Measurements from ENCODE around the gene TBC1D10A.
A peak's percentile ranks its signal among the peaks of the same experiment; 100 is the strongest.

The TBC1D10A gene

DNA sequence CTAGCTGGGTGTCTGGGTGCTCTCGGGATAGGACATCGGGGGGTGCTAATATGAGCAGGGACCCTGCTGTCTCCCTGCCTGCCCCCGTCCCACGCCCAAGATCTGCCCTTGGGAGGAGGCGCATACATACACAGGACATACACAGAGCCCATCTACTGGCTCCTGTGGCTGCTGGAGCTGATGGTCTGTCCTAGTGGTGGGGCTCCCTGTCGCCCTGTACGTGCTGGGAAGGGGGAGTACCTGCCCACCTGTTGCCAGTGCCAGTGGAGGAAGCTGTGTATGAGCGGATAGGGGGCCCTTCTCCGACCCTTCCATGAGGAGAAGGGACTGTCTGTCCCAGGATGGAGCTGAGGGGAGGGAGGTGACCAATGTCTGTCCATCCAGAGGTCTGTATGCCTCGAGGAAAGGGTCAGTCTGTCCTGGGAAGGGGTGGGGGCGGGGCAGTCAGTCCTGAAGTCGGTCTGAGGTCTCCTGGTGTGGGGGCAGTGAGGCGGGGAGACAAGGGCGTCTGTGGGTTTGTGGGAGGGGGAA is 952 bp downstream of the TBC1D10A start:
- TF ChIP-seq CTCF (IDR thresholded peaks at IDR 0.05; ENCODE audit: low read depth, low read length): no peak
- peak overlapping the region; percentile 82 for H3K4me3 ChIP-seq (ENCODE audit: low read depth, low read length)

DNA sequence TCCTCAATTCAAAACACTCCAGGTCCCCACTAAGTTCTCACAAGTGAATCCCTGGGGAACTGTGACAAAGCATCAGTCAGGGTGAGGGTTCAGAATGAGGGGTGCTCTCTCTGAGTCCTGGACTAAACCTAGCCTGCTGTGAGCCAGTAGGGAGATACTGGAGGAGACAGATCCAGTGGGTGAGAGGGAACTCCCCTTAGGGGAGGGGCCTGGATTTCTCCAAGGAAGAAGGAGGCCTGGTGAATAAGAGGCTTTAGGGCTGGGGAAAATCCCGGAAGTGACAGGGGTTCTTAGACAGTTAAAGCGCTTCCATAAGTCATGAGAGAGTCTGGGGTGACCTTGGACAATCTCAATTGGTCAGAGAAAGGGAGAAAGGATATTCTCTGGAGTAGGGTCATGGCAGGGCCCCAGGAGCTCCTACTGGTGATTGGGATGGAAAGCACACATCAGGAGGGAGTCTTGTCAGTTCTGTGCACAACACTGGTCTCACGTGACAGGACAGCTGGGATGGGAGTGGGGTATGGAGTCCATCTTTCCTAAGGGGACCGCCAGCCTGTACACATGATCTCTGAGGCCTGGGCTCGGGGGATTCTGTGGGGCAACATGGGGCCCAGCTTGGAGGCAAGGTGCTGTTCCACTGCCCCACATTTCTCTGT is 1.5 kb downstream of the TBC1D10A start:
- peak overlapping the region; percentile 82 for H3K4me3 ChIP-seq (ENCODE audit: low read depth, low read length)
- TF ChIP-seq CTCF (IDR thresholded peaks at IDR 0.05; ENCODE audit: low read depth, low read length): no peak

GRCh38 chr22:30324014-30324730 is 2.6 kb downstream of the TBC1D10A start:
- peak overlapping the region; percentile 18; the same call in 1 of the 2 replicates for H3K4me3 ChIP-seq (ENCODE audit: low read depth, low read length)
- no peak for TF ChIP-seq CTCF (IDR thresholded peaks at IDR 0.05; ENCODE audit: low read depth, low read length)

DNA sequence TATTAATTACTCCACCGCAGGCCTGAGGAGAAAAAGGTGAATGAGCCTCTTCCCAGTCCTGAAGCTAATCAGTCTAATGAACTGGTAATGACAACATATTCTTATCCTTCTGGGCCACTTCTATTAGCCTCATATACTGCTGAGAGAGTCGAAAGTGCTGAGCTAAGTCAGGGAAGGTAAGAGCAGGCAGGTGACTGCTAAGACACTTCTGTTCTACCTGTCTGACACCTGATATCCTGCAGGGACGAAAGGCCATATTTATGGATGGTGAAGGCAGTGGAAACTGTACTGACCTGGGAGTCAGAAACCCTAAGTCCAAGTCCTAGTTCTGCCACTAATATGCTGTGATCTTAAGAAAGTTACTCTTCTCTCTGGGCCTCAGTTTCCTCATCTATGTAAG is 3.5 kb downstream of the TBC1D10A start:
- H3K4me3 ChIP-seq (ENCODE audit: low read depth, low read length): no peak overlapping the region
- TF ChIP-seq CTCF (IDR thresholded peaks at IDR 0.05; ENCODE audit: low read depth, low read length): no peak

GRCh38 chr22:30321461-30321860 is 5.3 kb downstream of the TBC1D10A start:
- H3K4me3 ChIP-seq (ENCODE audit: low read depth, low read length): no peak overlapping the region
- no peak for TF ChIP-seq CTCF (IDR thresholded peaks at IDR 0.05; ENCODE audit: low read depth, low read length)

DNA sequence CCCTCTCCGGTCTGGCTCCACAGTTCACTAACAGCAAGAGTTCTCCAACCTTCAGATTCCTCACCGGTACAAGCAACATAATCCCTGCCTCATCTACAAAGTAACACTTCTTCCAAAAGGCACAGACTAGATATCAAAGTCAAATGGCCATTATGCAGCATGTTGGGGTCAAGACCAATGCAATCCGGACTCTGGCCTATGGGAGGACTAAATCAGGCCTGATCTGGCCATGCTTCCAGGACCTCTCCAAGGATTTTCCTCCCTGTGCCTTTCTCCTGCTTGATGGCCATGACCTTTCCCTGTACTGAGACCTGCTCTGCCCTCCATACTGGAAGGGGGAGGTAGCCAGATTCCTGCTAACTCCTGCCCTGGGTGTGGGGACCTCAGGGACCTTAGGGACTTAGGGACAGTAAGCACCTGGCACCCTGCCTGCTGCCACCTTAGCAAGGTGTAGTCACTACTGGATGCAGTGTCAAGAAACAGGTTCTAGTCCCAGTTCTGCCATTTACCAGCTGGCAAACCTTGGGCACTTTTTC is 6.7 kb downstream of the TBC1D10A start:
- no peak for TF ChIP-seq CTCF (IDR thresholded peaks at IDR 0.05; ENCODE audit: low read depth, low read length)
- H3K4me3 ChIP-seq (ENCODE audit: low read depth, low read length): no peak overlapping the region

Data from WI38 (cell line).